ENCODE measurements around the gene NUDT21.

DNA sequence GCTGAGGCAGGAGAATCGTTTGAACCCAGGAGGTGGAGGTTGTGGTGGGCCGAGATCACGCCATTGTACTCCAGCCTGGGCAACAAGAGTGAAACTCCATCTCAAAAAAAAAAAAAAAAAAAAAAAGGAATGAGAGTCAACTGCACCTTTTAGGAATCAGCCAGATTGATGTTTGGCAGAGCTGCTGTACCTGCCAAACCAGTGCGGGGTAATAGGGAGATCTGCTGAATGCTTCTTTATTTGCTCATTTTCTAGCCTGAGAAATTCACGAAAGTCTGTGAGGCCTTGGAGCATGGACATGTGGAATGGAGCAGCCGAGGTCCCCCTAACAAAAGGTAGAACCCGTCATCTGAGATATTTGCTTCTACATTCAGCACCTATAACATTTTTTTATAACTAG, 18.6 kb upstream of the NUDT21 start:
- no peak for TF ChIP-seq POLR2A (IDR thresholded peaks at IDR 0.05)
- TF ChIP-seq, protein P1, sequence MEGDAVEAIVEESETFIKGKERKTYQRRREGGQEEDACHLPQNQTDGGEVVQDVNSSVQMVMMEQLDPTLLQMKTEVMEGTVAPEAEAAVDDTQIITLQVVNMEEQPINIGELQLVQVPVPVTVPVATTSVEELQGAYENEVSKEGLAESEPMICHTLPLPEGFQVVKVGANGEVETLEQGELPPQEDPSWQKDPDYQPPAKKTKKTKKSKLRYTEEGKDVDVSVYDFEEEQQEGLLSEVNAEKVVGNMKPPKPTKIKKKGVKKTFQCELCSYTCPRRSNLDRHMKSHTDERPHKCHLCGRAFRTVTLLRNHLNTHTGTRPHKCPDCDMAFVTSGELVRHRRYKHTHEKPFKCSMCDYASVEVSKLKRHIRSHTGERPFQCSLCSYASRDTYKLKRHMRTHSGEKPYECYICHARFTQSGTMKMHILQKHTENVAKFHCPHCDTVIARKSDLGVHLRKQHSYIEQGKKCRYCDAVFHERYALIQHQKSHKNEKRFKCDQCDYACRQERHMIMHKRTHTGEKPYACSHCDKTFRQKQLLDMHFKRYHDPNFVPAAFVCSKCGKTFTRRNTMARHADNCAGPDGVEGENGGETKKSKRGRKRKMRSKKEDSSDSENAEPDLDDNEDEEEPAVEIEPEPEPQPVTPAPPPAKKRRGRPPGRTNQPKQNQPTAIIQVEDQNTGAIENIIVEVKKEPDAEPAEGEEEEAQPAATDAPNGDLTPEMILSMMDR (IDR thresholded peaks at IDR 0.05 in 8 of 11, conservative IDR thresholded peaks at IDR 0.05 in 3 of 11) = no peak
- no peak for TF ChIP-seq POLR2AphosphoS5 (IDR thresholded peaks at IDR 0.05)

Data from spleen (tissue), 7 donors.